ENCODE measurements around the gene TEAD4. TPM values are rescaled to one million over a fixed set of nuclear protein-coding genes. Genes with fewer than 3 reads are reported as not detected.

TEAD4 gene
- total RNA-seq (2021) (75.8 to 96.8 TPM (median 78.2 TPM) in 3 replicates), Bru-seq, nascent RNA (percentile 73 among the genes with signal in this experiment)
- long read RNA-seq, experiment 1, transcript TEAD4-201 (12 exons, 1,637 nt), result minor isoform, 5 of 163 reads
- long read RNA-seq, experiment 1, transcript TEAD4-202 (13 exons, 1,690 nt), result major isoform, 87 of 163 reads
- long read RNA-seq, experiment 1, partial matches to known transcripts, result 37 of 163 reads
- long read RNA-seq, experiment 1, other reads (novel, unspliced or antisense), result 34 of 163 reads
- long read RNA-seq, experiment 2, transcript TEAD4-202 (13 exons, 1,690 nt), result major isoform, 29 of 66 reads
- long read RNA-seq, experiment 2, partial matches to known transcripts, result 21 of 66 reads
- long read RNA-seq, experiment 2, other reads (novel, unspliced or antisense), result 12 of 66 reads
- long read RNA-seq, experiment 3, transcript TEAD4-202 (13 exons, 1,690 nt), result major isoform, 41 of 81 reads
- long read RNA-seq, experiment 3, partial matches to known transcripts, result 18 of 81 reads
- long read RNA-seq, experiment 3, other reads (novel, unspliced or antisense), result 19 of 81 reads

DNA sequence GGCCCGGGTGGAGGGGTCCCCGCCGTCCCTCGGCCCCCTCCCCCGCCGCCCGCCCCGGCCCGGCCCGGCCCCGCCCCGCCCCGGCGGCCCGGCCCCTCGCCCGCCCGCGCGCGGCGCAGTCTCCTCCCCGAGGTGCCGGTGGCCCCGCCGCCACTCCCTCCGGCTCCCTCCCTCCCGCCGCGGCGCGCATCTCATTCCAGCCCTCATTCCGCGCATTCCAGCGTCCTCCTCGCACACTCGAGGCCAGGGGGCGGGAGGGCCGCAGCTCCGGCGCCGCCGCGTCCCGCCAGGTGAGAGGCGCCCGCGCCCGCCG lies at the start of gene TEAD4:
Gene TEAD4, plus strand, starts transcription at position 206 of the 313 bp plus-strand sequence.
- no peak for TF ChIP-seq OVOL2 (CRISPR knock-in tag; IDR thresholded peaks at IDR 0.05; ENCODE audit: borderline replicate concordance)
- TF ChIP-seq, protein P1, sequence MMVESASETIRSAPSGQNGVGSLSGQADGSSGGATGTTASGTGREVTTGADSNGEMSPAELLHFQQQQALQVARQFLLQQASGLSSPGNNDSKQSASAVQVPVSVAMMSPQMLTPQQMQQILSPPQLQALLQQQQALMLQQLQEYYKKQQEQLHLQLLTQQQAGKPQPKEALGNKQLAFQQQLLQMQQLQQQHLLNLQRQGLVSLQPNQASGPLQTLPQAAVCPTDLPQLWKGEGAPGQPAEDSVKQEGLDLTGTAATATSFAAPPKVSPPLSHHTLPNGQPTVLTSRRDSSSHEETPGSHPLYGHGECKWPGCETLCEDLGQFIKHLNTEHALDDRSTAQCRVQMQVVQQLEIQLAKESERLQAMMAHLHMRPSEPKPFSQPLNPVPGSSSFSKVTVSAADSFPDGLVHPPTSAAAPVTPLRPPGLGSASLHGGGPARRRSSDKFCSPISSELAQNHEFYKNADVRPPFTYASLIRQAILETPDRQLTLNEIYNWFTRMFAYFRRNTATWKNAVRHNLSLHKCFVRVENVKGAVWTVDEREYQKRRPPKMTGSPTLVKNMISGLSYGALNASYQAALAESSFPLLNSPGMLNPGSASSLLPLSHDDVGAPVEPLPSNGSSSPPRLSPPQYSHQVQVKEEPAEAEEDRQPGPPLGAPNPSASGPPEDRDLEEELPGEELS (CRISPR knock-in tag; IDR thresholded peaks at IDR 0.05), result 0 out of 2 replicates have a peak, but pooled peaks have one; percentile 53
- TF ChIP-seq, protein P2, sequence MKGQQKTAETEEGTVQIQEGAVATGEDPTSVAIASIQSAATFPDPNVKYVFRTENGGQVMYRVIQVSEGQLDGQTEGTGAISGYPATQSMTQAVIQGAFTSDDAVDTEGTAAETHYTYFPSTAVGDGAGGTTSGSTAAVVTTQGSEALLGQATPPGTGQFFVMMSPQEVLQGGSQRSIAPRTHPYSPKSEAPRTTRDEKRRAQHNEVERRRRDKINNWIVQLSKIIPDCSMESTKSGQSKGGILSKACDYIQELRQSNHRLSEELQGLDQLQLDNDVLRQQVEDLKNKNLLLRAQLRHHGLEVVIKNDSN (CRISPR knock-in tag; IDR thresholded peaks at IDR 0.05), result peak; percentile 33; the same call in 1 of the 2 replicates
- TF ChIP-seq IRF2 (CRISPR knock-in tag; IDR thresholded peaks at IDR 0.05; ENCODE audit: borderline replicate concordance, low read depth), result 0 out of 2 replicates have a peak, but pooled peaks have one; percentile 13
- no peak for TF ChIP-seq ZNF138 (CRISPR knock-in tag; conservative IDR thresholded peaks at IDR 0.05)
- TF ChIP-seq SMAD3 (CRISPR knock-in tag; IDR thresholded peaks at IDR 0.05; ENCODE audit: borderline replicate concordance), result no peak
- 0 out of 2 replicates have a peak, but pooled peaks have one; percentile 58 for TF ChIP-seq NFE2L1 (CRISPR knock-in tag; IDR thresholded peaks at IDR 0.05)
- TF ChIP-seq TP53 (CRISPR knock-in tag; IDR thresholded peaks at IDR 0.05), result no peak
- peak; percentile 65; the same call in 1 of the 2 replicates for TF ChIP-seq CREB1 (CRISPR knock-in tag; IDR thresholded peaks at IDR 0.05)
- TF ChIP-seq GTF2I (CRISPR knock-in tag; conservative IDR thresholded peaks at IDR 0.05), result no peak
- TF ChIP-seq, protein P3, sequence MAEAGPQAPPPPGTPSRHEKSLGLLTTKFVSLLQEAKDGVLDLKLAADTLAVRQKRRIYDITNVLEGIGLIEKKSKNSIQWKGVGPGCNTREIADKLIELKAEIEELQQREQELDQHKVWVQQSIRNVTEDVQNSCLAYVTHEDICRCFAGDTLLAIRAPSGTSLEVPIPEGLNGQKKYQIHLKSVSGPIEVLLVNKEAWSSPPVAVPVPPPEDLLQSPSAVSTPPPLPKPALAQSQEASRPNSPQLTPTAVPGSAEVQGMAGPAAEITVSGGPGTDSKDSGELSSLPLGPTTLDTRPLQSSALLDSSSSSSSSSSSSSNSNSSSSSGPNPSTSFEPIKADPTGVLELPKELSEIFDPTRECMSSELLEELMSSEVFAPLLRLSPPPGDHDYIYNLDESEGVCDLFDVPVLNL (CRISPR knock-in tag; IDR thresholded peaks at IDR 0.05; ENCODE audit: borderline replicate concordance, low read depth), result peak; percentile 23; the same call in 1 of the 2 replicates
- no peak for TF ChIP-seq HMGA2 (CRISPR knock-in tag; IDR thresholded peaks at IDR 0.05)
- TF ChIP-seq ZNF232 (CRISPR knock-in tag; IDR thresholded peaks at IDR 0.05), result peak; percentile 49; the same call in 1 of the 2 replicates
- peak; percentile 70 for TF ChIP-seq SP1 (CRISPR knock-in tag; conservative IDR thresholded peaks at IDR 0.05)
- TF ChIP-seq, protein P4, sequence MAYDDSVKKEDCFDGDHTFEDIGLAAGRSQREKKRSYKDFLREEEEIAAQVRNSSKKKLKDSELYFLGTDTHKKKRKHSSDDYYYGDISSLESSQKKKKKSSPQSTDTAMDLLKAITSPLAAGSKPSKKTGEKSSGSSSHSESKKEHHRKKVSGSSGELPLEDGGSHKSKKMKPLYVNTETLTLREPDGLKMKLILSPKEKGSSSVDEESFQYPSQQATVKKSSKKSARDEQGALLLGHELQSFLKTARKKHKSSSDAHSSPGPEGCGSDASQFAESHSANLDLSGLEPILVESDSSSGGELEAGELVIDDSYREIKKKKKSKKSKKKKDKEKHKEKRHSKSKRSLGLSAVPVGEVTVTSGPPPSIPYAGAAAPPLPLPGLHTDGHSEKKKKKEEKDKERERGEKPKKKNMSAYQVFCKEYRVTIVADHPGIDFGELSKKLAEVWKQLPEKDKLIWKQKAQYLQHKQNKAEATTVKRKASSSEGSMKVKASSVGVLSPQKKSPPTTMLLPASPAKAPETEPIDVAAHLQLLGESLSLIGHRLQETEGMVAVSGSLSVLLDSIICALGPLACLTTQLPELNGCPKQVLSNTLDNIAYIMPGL (CRISPR knock-in tag; IDR thresholded peaks at IDR 0.05), result no peak
- no peak for TF ChIP-seq SOX15 (CRISPR knock-in tag; IDR thresholded peaks at IDR 0.05)
- no peak for TF ChIP-seq NFYB (CRISPR knock-in tag; conservative IDR thresholded peaks at IDR 0.05; ENCODE audit: low read depth)
- TF ChIP-seq ZNF671 (CRISPR knock-in tag; IDR thresholded peaks at IDR 0.05), result no peak; the same call in 1 of the 2 replicates
- no peak for TF ChIP-seq FOXP1 (CRISPR knock-in tag; IDR thresholded peaks at IDR 0.05; ENCODE audit: borderline replicate concordance)
- TF ChIP-seq ATF1 (CRISPR knock-in tag; IDR thresholded peaks at IDR 0.05), result 0 out of 2 replicates have a peak, but pooled peaks have one; percentile 22
- peak; percentile 14; the same call in 1 of the 2 replicates for TF ChIP-seq GABPB1 (CRISPR knock-in tag; IDR thresholded peaks at IDR 0.05)
- no peak for TF ChIP-seq ZNF317 (CRISPR knock-in tag; IDR thresholded peaks at IDR 0.05; ENCODE audit: borderline replicate concordance, low read depth)
- TF ChIP-seq TEAD4 (CRISPR knock-in tag; IDR thresholded peaks at IDR 0.05), result peak; percentile 98
- TF ChIP-seq, protein P5, sequence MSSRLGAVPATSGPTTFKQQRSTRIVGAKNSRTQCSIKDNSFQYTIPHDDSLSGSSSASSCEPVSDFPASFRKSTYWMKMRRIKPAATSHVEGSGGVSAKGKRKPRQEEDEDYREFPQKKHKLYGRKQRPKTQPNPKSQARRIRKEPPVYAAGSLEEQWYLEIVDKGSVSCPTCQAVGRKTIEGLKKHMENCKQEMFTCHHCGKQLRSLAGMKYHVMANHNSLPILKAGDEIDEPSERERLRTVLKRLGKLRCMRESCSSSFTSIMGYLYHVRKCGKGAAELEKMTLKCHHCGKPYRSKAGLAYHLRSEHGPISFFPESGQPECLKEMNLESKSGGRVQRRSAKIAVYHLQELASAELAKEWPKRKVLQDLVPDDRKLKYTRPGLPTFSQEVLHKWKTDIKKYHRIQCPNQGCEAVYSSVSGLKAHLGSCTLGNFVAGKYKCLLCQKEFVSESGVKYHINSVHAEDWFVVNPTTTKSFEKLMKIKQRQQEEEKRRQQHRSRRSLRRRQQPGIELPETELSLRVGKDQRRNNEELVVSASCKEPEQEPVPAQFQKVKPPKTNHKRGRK (CRISPR knock-in tag; IDR thresholded peaks at IDR 0.05; ENCODE audit: borderline replicate concordance), result no peak
- TF ChIP-seq TEAD1 (CRISPR knock-in tag; IDR thresholded peaks at IDR 0.05), result peak; percentile 99; the same call in 1 of the 2 replicates
- ATAC-seq (peak; percentile 61), DNase-seq (ENCODE audit: low spot score) (peak; percentile 91)
- peak within 1 kb of the TSS; percentile 91 for H3K4me3 Mint-ChIP-seq
- CTCF ChIA-PET, result interaction anchor here (0.8 to 2.0 kb wide), 6 partner anchors 9 to 113 kb away, joined by 3 to 6 read pairs (median 3); no protein-coding TSS in a partner anchor
- no peaks in the 10 kb centered on the region for H3K9me3 Mint-ChIP-seq
- POLR2A ChIA-PET, result interaction anchor here (0.8 to 1.0 kb wide), 2 partner anchors 40 to 74 kb away, joined by 3 read pairs; no protein-coding TSS in a partner anchor
- H3K27me3 Mint-ChIP-seq (ENCODE audit: low read depth), result no peaks in the 10 kb centered on the region; the same call in 1 of the 2 replicates
- H3K4me1 Mint-ChIP-seq, result peaks cover 49% of the 10 kb centered on the region
- H3K27ac Mint-ChIP-seq, result peak within 1 kb of the TSS; percentile 98
- no peaks in the 10 kb centered on the region for H3K36me3 Mint-ChIP-seq

Data from WTC11 (cell line).